HL-60 (cell line): ENCODE measurements around the gene ZC3H8.

ENCODE experiments used
- DNase-seq, 2 experiments: peaks; one replicate each; pipeline ENCODE4 v3.0.0-alpha.2; 2010 to 2020; ENCODE audit warnings: low read depth in 1 of 2, low spot score in 1 of 2
- H3K27ac ChIP-seq: fragments of 250-450 bp; sonication (Bioruptor Pico); replicated peaks from 2 replicates; pipeline ENCODE4 v1.5.1; 2020; ENCODE audit warnings: mild to moderate bottlenecking, moderate library complexity
- H3K27me3 ChIP-seq: fragments of 250-450 bp; sonication (Bioruptor Pico); 2 replicates; pipeline ENCODE4 v1.5.1; 2021; ENCODE audit warnings: mild to moderate bottlenecking, moderate library complexity; ENCODE audit not compliant: insufficient read depth, poor library complexity, severe bottlenecking
- H3K4me3 ChIP-seq: replicated peaks from 2 replicates; pipeline ENCODE4 v1.5.1; 2011; ENCODE audit warnings: mild to moderate bottlenecking, control low read depth, low read length; ENCODE audit not compliant: insufficient read depth
- CTCF ChIP-seq: IDR thresholded peaks from one replicate; pipeline ENCODE4 v1.5.1; 2011; ENCODE audit warnings: low read length, control low read depth, inconsistent platforms; ENCODE audit not compliant: insufficient read depth
- GABPA ChIP-seq: IDR thresholded peaks from 2 replicates; pipeline ENCODE4 v1.6.1; 2012; ENCODE audit warnings: low read depth
- POLR2AphosphoS5 ChIP-seq: IDR thresholded peaks from 2 replicates; pipeline ENCODE4 v1.6.1; 2012; ENCODE audit warnings: low read depth
- REST ChIP-seq: IDR thresholded peaks from 2 replicates; pipeline ENCODE4 v1.6.1; 2012; ENCODE audit warnings: low read depth; ENCODE audit not compliant: insufficient replicate concordance
- SPI1 ChIP-seq: IDR thresholded peaks from 2 replicates; pipeline ENCODE4 v1.6.1; 2012; ENCODE audit warnings: low read depth, mild to moderate bottlenecking, borderline replicate concordance

Gene ZC3H8

GRCh38 chr2:112164876-112165275 lies 90.0 kb downstream of the ZC3H8 start:
- H3K27me3 ChIP-seq, result no peaks in the 10 kb centered on the region
- DNase-seq, result no peak
- H3K4me3 ChIP-seq, result no peak overlapping the region
- no peak for TF ChIP-seq REST
- no peak for TF ChIP-seq CTCF
- TF ChIP-seq SPI1, result no peak
- no peak for TF ChIP-seq POLR2AphosphoS5
- no peak for TF ChIP-seq GABPA
- no peak overlapping the region for H3K27ac ChIP-seq

- Histone ChIP-seq H3K4me3 (no peak overlapping the region), H3K27me3 (no peaks in the 10 kb centered on the region), H3K27ac (no peak overlapping the region)
- no peak for TF ChIP-seq SPI1
- TF ChIP-seq GABPA, result no peak
- no peak for TF ChIP-seq CTCF
- TF ChIP-seq REST, result no peak
- TF ChIP-seq POLR2AphosphoS5, result no peak
- no peak for DNase-seq
Observed at GRCh38 chr2:112163541-112163981, 91.3 kb downstream of the ZC3H8 start.

- Histone ChIP-seq H3K27me3 (no peaks in the 10 kb centered on the region), H3K27ac (no peak overlapping the region), H3K4me3 (no peak overlapping the region)
- no peak for TF ChIP-seq REST
- TF ChIP-seq POLR2AphosphoS5, result no peak
- no peak for TF ChIP-seq CTCF
- TF ChIP-seq GABPA, result no peak
- TF ChIP-seq SPI1, result no peak
- no peak for DNase-seq
Observed at GRCh38 chr2:112162956-112163355, 91.9 kb downstream of the ZC3H8 start.
